VCaP (cell line): Measurements from ENCODE around the gene PRKACG.

ENCODE experiments used
- H3K27ac ChIP-seq: fragments of 450-650 bp; 2 replicates; pipeline ENCODE4 v1.5.1; 2017
- TF ChIP-seq, protein P1 (sequence below): fragments of 450-650 bp; conservative IDR thresholded peaks from 2 replicates; pipeline ENCODE4 v1.5.1; 2017; ENCODE audit warnings: mild to moderate bottlenecking, moderate library complexity

PRKACG gene

DNA sequence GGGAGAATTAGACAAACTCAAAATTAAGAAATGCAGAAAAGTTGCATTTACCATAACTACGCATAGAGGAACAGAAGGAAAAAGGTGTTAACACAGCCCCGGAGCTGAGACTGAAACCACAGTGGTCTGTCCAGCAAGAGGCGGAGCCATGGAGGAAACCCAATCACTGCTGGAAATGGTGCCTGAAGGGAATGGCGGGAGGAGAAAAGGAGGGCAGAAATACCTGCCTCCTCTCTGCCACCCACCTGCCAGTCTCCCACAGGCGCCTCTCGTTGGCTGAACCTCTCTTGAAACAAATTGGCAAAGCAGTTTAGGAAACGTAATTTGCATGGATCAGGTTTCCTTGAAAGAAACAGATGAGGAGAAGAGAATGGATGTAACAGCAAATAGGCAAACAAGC, 9.7 kb upstream of the PRKACG start:
- TF ChIP-seq, protein P1, sequence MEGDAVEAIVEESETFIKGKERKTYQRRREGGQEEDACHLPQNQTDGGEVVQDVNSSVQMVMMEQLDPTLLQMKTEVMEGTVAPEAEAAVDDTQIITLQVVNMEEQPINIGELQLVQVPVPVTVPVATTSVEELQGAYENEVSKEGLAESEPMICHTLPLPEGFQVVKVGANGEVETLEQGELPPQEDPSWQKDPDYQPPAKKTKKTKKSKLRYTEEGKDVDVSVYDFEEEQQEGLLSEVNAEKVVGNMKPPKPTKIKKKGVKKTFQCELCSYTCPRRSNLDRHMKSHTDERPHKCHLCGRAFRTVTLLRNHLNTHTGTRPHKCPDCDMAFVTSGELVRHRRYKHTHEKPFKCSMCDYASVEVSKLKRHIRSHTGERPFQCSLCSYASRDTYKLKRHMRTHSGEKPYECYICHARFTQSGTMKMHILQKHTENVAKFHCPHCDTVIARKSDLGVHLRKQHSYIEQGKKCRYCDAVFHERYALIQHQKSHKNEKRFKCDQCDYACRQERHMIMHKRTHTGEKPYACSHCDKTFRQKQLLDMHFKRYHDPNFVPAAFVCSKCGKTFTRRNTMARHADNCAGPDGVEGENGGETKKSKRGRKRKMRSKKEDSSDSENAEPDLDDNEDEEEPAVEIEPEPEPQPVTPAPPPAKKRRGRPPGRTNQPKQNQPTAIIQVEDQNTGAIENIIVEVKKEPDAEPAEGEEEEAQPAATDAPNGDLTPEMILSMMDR = no peak
- H3K27ac ChIP-seq = peak overlapping the region; percentile 54

DNA sequence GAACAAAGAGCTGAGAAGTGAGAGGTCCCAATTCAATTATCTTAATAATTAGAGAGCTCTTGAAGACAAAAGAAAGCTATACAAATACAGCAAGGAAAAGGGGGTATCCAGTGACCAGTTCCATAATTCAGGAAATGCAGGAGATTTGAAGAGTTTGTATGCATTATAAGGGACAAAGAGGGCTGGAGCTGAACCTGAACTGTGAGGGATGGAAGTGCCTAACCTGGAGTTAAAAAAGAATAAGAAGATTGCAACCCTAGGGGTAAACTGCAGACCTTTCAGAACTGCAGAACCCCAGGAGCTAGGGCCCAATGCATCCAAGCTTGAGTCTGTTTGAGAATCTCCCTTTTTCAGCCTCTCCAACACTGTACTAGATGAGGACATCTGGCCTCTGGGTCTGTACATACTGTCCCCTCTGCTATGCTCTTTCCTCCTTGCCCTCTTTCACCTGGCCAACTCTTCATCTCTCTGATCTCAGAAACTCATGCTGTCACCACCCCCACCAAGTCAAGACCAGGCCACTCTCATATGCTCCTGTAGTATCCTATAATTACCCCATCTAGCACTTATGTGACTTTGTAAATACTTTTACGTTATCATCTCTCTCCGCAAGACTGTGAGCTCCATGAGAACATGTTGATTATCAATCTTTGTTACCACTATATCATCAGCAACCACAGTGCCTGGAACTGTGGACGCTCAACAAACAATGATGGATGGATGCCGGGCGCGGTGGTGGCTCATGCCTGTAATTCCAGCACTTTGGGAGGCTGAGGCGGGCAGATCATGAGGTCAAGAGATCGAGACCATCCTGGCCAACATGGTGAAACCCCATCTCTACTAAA, 6.6 kb upstream of the PRKACG start:
- TF ChIP-seq, protein P1 = no peak
- H3K27ac ChIP-seq = no peak overlapping the region

DNA sequence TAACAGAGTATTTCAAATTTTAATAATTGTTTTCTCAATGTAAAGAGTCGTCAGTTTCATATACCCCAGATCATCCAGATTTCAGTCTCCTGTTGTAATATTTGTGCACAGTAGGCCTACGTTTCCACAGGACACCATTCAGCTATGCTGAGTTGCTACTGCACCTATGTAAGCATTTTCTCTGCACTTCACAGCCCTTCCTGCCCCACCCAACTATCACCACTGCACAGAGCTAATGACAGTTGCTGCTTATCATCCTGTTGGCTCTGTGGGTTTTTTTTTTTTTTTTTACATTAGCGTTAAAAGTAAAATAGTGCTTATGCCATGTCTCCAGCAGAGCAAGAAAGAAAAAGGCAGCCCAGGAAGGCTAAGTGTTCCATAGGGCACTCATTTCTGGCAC, 5.9 kb upstream of the PRKACG start:
- no peak overlapping the region for H3K27ac ChIP-seq
- TF ChIP-seq, protein P1 = no peak

DNA sequence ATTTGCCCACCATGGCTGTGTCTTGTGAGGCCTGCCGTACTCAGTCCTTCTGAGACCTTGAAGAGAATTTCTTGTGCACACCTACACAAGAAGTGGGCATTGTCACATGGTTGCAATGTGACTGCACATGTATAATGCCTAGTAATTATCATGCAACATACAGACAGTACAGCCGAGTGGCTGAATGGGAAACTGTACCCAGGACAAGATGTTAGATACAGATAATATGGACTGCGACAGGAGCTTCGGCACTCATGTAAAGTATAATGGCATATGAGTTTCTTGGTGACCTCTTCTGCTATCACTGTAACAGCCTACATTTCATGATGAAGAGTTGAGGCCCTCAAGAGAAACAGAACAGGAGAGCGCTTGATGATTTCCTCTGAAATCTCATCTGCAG, 4.8 kb upstream of the PRKACG start:
- no peak overlapping the region for H3K27ac ChIP-seq
- TF ChIP-seq, protein P1 = no peak

DNA sequence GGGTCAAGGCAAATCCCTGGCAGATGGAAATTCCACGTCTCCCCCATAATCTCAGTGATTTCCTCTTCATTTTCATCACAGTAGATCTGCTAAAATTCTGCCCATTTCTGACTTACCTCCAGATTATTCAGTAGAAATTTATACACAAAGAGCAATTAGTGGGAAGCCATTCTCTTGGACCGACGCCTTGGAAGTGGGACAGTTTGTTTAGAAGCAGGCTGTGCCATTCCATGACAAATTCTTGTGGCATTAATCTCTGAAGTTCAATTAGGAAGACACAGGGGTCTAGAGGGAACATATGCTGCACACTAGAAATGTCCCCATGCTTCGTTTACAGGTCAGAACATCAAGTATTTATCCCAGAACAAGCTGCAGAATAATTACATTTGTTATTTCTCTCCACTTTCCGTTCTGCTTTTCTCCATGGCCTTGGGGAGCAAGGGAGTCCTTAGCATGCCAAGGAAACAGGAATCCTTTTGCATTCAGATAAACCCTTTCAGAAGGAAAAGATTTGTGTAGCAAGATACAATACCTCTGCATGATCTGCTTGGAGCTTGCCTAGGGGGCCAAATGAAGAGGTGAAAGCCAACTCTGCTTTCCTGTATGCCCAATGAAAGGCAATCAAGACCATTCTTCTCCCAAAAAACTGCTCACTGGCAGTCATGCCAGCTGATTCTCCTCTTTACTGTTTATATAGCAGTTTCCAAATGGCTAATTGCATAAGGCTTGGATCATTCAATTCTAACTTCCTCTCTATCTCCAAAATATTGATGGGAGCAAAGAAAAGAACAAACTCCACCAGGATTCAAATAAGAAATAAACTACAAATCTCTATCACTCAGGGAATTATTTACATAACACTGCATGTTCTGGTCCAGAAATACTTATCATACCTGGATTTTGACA, 2.5 kb upstream of the PRKACG start:
- no peak overlapping the region for H3K27ac ChIP-seq
- TF ChIP-seq, protein P1 = no peak

DNA sequence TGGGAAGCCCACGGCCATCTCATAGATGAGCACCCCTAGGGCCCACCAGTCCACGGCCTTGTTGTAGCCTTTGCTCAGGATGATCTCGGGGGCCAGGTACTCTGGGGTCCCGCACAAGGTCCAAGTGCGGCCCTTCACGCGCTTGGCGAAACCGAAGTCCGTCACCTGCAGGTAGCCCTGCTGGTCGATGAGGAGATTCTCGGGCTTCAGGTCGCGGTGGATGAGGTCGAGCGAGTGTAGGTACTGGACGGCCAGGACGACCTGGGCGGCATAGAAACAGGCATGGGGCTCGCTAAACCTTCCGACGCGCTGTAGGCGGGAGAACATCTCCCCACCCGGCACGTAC, 558 bp downstream of the PRKACG start:
- H3K27ac ChIP-seq = no peak overlapping the region
- TF ChIP-seq, protein P1 = no peak

DNA sequence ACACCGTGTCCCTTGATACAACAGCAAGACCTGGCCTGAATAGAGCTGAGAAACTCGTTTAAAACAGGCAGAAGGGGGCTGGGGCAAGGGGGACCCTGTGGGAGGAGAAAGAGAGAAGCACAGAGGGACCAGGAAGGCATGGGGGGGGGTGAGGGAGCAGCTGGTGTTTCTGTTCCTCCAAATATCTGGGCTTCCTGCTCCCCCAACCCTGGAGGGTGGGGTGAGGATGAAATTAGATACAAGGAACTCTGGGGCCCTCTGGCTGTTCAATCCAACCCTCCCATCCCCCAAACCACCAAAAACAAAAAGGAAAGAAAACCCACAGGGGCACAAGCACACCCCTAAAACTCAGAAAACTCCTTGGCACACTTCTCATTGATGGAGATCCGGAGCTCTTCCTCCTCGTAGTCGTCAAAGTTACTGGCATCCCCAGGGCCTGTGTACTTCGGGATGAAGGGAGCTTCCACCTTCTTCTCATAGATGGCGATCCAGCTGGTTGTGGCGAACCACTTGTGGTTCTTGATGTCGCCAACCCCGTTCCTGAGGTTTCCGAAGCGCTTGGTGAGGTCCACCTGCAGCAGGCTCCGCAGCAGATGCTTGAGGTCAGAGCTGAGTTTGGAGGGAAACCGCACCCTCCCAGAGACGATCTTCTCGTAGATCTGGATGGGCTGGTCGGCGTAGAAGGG, 1.1 kb downstream of the PRKACG start:
- TF ChIP-seq, protein P1 = no peak
- H3K27ac ChIP-seq = no peak overlapping the region
